HL-60 (cell line): ENCODE measurements around the gene KCNJ1.

Experiments
- GABPA ChIP-seq: IDR thresholded peaks from 2 replicates; pipeline ENCODE4 v1.6.1; 2012; ENCODE audit warnings: low read depth
- POLR2AphosphoS5 ChIP-seq: IDR thresholded peaks from 2 replicates; pipeline ENCODE4 v1.6.1; 2012; ENCODE audit warnings: low read depth
- TF ChIP-seq, protein P1 (sequence below): IDR thresholded peaks from one replicate; pipeline ENCODE4 v1.5.1; 2011; ENCODE audit warnings: low read length, control low read depth, inconsistent platforms; ENCODE audit not compliant: insufficient read depth

GRCh38 chr11:128872594-128872993 is 5.5 kb upstream of the KCNJ1 start:
- TF ChIP-seq, protein P1, sequence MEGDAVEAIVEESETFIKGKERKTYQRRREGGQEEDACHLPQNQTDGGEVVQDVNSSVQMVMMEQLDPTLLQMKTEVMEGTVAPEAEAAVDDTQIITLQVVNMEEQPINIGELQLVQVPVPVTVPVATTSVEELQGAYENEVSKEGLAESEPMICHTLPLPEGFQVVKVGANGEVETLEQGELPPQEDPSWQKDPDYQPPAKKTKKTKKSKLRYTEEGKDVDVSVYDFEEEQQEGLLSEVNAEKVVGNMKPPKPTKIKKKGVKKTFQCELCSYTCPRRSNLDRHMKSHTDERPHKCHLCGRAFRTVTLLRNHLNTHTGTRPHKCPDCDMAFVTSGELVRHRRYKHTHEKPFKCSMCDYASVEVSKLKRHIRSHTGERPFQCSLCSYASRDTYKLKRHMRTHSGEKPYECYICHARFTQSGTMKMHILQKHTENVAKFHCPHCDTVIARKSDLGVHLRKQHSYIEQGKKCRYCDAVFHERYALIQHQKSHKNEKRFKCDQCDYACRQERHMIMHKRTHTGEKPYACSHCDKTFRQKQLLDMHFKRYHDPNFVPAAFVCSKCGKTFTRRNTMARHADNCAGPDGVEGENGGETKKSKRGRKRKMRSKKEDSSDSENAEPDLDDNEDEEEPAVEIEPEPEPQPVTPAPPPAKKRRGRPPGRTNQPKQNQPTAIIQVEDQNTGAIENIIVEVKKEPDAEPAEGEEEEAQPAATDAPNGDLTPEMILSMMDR = no peak
- no peak for TF ChIP-seq POLR2AphosphoS5
- TF ChIP-seq GABPA = no peak
